ENCODE measurements around the gene SYS1.

The SYS1 gene

DNA sequence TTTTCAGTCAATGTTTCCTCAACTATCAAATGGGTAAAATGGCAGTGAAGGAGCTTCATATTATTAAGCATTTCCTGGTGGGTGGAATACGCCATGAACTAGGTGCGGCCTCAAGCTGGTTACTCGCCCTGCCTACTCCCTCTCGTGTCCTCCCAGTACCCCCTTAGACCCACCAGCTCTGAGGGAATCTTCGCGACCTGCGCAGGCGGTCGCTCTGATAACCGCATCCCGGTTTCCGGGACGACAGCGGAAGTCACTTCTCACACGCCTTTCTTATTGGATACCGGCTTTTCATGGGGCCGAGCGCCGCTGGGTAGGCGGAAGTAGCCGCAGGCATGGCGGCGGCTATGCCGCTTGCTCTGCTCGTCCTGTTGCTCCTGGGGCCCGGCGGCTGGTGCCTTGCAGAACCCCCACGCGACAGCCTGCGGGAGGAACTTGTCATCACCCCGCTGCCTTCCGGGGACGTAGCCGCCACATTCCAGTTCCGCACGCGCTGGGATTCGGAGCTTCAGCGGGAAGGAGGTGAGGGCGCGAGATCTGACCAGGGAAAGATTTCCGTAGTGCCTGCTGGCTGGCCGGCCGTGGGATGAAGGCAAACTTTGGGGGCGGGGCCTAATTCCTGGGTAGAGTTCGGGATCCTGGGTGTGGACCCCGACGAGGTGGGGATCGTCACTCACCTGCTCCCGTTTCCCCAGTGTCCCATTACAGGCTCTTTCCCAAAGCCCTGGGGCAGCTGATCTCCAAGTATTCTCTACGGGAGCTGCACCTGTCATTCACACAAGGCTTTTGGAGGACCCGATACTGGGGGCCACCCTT, 53.1 kb downstream of the SYS1 start, which contains the start of gene PIGT:
Gene PIGT (plus strand): TSS at position 320 of the 816 bp plus-strand sequence. CDS start 16 bp downstream, at position 336.
- peak; percentile 88 for DNase-seq (ENCODE audit: low spot score)

DNA sequence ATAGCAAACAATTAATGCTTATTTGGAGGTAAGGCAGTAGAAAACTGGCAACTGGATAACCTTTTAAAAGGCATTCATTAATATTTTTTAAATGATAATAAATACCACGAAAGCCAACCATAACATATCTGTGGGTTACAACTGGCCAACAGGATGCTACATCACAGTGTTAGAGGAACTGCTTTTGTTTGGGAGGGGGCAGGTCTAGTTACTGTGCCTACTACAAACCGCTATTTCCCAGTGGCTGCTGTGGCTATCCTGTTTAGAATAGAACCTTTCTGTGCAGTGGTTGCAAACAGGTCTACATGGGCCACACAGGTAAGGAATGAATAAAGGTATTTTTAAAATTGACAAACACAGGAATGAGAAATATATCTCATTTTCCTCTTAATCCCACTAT, 54.0 kb downstream of the SYS1 start:
- no peak for DNase-seq (ENCODE audit: low spot score)

All from CD4-positive, alpha-beta T cell treated with Interleukin-2 at 100 ng/mL for 4 hours (primary cell).